Stimulated activated CD4-positive, alpha-beta T cell treated with anti-CD3 and anti-CD28 coated beads, Interleukin-4, amount 100 ng/mL, for 48 hours (primary cell): Measurements from ENCODE around the gene USF2.

ENCODE experiments used
- DNase-seq, 2 donors: peaks; one replicate each; pipeline ENCODE4 v3.0.0-alpha.2; 2020; ENCODE audit warnings: low read depth in 2 of 2

USF2 gene

DNA sequence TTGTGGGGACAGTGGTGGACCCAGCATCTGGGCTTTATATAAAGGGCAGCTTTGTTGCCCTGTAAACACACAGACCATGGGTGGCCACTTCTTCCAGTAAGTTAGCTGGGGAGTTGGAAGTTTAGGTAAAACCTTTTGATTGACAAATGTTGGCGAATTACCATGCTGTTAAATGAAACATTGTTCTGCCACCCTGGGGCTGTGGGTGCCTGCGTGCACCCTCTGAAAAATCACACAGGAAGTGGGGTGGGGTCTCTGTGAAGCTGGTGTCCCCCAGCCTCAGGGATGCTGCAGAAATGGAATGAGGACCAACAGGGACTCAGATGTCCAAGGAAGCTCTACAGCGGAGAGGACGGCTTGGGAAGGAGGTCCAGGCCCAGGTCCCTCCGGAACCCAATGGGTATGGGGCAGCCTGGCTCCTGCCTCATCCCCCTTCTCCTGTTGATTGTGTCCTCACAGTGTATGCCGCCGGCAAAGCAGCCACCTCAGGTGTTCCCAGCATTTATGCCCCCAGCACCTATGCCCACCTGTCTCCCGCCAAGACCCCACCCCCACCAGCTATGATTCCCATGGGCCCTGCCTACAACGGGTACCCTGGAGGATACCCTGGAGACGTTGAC, 2.8 kb upstream of the USF2 start:
- no peak for DNase-seq

DNA sequence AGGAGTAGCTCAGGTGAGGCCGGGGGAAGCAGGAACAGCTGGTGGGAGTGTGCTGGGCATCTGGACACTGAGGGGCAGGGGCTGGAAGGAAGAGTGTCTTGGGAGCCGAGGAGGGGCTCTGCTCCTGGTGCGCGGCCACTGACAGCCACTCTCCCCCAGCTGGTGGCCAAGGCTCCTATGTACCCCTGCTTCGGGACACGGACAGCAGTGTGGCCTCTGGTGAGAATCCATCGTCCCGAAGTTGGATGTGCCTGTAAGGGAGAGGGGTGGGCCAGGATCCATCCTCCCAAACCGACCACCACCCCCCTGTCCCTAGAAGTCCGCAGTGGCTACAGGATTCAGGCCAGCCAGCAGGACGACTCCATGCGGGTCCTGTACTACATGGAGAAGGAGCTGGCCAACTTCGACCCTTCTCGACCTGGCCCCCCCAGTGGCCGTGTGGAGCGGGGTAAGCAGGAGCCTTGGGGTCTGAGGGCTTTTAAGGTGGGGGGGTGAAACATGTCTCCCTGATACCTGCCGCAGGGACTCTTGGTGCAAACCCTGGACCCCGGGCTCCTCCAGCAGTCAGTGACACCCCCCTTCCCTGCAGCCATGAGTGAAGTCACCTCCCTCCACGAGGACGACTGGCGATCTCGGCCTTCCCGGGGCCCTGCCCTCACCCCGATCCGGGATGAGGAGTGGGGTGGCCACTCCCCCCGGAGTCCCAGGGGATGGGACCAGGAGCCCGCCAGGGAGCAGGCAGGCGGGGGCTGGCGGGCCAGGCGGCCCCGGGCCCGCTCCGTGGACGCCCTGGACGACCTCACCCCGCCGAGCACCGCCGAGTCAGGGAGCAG, 2.0 kb upstream of the USF2 start:
- DNase-seq, result no peak

DNA sequence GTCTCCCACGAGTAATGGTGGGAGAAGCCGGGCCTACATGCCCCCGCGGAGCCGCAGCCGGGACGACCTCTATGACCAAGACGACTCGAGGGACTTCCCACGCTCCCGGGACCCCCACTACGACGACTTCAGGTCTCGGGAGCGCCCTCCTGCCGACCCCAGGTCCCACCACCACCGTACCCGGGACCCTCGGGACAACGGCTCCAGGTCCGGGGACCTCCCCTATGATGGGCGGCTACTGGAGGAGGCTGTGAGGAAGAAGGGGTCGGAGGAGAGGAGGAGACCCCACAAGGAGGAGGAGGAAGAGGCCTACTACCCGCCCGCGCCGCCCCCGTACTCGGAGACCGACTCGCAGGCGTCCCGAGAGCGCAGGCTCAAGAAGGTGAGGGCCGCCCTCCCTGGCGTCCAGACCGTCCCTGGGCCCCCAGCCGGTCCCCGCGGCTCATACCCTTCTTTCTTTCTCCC, 1.4 kb upstream of the USF2 start:
- peak in 1 of 2 donors; percentile 21 for DNase-seq

DNA sequence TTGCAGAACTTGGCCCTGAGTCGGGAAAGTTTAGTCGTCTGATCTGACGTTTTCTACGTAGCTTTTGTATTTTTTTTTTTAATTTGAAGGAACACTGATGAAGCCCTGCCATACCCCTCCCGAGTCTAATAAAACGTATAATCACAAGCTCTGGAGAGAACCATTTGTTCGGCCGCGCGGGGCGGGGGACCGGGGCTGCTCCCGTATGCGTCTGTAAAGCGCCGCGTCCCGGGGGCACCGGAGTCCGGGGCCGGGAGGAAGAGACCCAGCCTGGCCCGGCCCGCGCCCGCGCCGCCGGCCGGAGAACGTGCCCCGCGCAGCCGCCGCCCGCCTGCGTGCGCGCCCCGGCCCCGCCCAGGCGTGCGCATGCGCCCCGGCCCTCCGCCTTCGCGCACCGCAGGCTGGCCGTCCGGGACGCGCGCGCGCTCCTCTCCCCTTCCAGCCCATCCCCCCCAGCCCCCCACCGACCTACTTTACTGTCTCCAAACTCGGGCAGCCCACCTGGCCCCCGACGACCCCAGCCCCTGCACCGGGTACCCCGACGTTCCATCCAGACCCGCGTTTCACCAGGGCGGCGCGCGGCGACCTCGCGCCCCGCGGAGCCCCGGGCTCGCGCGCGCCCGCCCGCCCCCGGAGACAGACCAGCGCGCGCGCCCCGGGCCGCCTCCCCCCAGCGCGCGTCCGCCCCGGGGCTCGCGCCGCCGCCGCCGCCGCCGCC, 785 bp upstream of the USF2 start:
- DNase-seq, result peak; percentile 62 to 69

DNA sequence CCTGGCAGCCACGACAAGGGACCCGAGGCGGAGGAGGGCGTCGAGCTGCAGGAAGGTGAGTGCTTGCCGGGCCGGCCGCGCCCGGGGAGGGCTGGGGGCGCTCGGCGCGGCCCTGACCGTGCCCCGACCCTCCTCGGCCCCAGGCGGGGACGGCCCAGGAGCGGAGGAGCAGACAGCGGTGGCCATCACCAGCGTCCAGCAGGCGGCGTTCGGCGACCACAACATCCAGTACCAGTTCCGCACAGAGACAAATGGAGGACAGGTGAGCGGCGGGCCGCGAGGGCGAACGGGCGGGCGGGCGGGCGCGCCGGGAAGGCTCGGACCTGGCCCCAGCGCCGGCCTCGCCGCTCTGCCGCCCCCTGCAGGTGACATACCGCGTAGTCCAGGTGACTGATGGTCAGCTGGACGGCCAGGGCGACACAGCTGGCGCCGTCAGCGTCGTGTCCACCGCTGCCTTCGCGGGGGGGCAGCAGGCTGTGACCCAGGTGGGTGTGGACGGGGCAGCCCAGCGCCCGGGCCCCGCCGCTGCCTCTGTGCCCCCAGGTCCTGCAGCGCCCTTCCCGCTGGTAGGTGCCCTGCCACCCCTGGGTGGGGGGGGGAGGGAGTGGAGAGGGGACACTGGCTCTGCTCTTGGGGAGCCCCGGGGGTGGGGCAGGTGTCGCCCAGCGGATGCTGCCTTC, 816 bp downstream of the USF2 start:
- peak; percentile 61 to 76 for DNase-seq

DNA sequence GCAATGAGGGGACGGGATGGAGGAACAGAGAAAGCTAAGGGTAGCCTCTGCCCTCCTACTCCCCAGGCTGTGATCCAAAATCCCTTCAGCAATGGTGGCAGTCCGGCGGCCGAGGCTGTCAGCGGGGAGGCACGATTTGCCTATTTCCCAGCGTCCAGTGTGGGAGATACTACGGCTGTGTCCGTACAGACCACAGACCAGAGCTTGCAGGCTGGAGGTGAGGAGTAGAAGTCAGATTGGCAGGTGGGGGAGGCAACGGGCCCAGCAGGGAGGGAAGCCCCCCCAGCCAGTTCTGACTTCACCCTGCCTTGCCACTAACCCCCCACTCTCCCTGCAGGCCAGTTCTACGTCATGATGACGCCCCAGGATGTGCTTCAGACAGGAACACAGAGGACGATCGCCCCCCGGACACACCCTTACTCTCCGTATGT, 1.6 kb downstream of the USF2 start:
- DNase-seq, result no peak

DNA sequence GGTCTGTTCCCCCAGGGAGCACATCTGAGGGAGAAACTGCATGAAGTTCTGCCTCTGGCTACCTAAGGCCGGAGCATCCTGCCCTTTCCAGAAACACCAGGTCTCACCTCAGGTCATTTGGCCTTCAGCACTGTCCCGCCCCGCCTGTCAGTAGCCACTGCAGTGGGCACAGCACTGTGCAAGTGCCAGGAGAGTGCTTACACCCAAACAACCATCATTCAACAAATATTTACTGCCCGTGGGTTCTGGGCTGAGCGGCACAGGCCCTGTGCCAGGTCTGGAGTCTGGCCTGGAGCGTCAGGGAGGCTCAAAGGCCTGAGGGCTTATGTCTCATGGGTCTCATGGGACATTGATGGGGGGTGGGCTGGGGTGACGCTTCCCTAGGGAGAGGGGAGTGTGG, 2.8 kb downstream of the USF2 start:
- DNase-seq, result no peak

DNA sequence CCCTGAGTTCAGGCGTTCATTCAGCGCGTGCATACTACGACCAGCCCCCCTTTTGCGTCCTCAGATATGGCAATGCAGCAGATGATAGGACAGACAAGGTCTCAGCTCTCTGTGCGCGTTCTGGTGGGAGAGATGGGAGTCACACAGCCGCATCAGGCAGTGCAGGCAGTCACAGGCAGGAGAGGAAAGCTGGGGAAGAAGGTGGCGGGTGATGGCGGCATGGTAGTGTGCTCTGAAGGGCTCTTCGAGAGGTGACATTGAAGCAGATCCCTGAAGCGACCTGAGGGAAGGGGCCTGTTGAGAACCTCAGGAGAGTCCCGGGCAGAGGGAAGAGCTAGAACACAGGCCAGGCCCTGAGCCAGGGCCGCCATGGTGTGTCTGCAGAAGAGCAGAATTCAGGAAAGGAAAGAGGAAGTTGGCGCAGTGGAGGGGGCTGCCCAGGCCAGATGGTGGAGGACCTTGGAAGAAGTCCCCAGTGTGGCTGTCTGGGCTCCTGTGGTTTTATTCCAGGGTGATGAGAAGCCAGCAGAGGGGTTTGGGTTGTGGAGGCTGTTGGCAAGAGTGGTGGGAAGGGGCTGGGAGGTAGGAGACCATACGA, 3.5 kb downstream of the USF2 start:
- no peak for DNase-seq

DNA sequence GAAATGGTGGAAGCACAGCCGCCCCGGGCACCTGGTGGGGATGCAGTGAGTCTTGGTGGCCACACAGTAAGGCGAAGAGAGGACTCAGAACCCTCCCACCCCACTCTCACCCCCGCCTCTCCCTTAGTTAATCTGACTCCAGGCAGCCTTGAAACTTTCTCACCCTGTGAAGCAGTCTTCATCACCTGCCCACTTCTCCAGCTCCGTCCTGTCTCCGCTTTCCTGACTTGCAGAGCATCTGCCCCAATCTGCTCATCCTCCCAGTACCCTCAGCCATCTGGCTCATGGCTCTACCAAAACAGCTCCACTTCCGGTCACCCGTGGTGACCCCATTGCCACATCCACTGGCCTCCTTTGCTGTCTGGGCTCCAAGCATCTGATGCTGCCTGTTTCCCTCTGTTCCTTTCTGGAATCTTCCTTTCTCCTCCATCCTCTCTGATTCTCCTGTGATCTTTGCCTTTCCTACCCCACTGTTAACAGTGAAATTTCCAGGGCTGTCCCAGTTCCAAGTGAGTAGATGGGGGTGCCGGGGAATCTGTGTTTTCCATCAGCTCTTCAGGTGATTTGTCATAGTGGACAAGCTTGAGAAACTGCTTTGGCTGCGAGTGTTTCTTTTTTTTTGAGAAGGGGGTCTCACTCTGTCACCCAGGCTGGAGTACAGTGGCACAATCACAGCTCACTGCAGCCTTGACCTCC, 4.3 kb downstream of the USF2 start:
- no peak for DNase-seq

DNA sequence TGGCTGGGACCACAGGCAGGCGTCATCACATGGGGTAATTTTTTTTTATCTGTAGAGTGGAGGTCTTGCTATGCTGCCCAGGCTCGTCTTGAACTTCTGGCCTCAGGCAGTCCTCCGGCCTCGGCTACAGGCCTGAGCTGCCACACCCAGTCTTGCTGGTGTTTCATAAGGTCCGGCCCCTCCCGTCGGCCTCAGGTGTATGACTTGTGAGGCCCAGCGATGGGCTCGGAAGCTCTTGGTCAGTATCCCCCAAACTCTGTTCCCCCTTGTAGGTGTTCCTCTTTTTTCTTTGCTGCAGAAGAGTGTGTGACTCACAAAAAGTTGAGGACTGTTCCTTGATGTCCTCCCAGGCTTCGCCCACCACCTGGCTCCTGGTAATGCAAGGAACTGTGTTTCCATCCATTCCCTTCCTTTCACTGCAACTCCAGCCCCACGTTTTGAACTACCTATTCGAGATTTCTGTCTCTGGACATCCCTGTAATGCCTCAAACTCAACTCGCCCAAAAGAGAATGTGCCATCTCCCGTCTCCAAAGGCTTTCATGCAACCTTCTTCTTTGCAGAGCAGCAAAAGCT, 5.0 kb downstream of the USF2 start:
- no peak for DNase-seq

DNA sequence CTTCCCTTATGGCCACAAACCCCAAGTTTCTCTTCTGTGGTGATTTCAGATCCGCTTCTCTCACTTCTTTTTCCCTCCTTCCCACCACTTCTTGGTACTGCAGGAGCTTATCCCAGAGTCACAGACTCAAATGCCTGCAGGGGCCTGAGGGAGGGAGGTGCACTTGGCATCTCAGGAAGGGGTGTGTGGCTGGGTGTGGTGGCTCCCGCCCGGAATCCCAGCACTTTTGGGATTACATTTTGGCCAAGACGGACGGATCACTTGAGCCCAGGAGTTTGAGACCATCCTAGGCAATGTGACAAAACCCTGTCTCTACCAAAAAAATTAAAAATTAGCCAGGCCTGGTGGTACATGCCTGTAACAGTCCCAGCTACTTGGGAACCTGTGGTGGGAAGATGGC, 5.6 kb downstream of the USF2 start:
- DNase-seq, result no peak

DNA sequence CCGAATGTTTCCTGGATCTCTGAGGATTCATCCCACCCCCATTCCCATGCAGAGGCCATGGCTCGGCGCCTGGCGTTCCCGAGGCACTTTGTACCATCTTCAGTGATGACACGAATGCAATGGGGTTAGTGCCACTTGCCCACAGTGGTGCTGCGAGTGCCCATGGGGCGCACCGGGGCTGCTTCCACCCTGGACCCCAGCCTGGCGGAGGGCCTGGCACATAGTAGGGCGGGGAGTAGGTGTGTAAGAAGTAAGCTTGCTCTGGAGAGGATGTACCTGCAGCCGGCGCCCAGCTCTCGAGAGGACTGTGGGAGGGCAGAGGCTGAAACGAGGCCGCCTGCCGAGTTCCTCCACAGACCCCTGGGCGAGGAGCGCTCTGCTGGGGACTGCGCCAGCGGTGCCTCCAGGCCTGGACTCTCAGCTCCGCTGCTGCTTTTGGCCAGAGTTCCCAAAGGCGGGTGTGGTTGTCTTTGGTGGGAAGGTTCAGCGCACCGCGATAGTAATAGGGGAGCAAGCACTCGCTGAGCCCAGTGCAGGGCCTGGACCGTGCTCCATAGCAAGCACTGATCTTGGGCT, 8.0 kb downstream of the USF2 start:
- DNase-seq, result no peak

DNA sequence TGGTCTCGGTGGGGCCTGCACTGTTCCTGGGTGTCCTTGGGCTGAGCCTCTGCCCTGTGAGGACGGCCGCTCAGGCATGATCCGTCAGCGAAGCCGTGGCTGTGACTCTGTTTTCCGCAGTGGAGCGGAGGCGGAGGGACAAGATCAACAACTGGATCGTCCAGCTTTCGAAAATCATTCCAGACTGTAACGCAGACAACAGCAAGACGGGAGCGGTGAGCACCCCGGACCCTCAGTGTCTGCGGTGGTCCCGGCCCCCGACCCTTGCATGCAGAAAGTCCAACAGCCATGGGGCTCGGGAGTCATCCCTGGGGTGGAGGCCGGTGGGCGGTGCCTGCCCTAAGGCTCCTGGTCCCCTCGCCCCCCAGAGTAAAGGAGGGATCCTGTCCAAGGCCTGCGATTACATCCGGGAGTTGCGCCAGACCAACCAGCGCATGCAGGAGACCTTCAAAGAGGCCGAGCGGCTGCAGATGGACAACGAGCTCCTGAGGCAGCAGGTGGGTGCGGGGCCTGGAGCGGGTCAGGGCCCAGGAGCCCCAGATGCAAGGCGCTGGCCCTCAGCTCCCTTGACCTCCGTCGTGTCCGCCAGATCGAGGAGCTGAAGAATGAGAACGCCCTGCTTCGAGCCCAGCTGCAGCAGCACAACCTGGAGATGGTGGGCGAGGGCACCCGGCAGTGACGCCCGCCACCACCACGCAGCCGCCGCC, 10.0 kb downstream of the USF2 start:
- DNase-seq, result no peak

DNA sequence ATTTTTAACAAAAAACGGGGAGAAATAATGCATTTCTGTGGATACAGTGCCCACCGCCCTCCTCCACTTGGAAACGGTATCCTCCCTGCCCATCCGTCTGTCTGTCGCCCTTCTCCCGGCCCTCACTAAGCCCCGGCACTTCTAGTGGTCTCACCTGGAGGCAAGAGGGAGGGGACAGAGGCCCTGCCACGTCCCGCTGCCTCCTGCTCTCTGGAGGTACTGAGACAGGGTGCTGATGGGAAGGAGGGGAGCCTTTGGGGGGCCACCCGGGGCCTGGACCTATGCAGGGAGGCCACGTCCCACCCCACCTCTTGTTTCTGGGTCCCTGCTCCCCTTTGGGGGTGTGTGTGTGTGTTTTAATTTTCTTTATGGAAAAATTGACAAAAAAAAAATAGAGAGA, 10.6 kb downstream of the USF2 start:
- DNase-seq, result no peak

DNA sequence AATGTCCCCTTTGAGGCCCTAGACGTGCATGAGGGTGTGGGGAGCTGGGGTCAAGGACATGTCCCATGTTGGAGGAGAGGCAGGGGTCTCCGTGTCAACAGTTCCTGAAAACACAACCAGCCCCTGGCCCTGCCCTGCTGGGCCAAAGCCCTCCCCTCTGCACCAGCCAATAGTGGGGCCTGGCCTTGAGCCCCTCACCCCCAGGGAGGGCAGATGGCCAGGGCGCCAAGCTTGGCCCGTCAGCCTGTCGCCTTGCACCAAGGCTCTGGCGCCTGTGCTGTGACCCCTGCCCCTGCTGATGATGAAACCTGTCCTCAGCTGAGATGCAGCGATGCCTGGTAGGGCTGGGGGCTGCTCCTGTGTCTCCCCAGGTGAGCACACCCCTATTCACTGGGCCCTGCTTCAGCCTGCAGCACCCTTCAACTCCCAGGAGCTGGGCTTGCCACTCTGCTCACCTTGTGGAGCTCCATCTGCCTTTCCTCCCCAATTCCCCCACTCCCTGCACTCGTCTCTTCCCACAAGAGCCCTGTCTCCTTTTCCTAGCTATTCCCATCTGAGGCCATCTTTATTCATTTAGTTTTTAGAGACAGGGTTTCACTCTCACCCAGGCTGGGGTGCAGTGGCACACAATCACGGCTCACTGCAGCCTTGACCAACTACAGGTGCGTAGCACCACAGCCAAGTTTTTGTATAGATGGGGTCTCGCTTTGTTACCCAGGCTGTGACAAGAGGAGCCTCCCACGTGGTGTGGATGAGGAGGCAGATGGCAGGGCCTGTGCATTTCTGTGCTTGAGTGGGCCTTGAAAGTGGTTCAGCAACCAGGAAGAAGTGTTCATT, 11.4 kb downstream of the USF2 start:
- no peak for DNase-seq

DNA sequence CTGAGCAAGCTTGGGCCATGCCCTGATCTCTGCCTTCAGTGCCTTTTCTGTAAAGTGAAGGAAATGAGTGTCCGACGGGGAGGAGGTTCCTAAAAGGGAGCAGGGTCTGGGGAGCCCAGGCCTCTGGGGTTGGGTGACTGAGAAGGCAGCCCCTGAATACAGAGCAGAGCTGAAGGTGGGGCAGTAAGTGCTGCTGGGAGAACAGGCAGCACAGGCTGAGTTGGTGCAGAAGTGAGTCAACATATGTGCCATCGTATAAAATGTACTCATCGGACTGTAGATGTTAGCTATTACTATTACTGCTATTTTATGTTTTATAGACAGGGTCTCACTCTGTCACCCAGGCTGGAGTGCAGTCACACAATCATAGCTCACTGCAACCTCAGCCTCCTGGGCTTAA, 12.5 kb downstream of the USF2 start:
- no peak for DNase-seq

DNA sequence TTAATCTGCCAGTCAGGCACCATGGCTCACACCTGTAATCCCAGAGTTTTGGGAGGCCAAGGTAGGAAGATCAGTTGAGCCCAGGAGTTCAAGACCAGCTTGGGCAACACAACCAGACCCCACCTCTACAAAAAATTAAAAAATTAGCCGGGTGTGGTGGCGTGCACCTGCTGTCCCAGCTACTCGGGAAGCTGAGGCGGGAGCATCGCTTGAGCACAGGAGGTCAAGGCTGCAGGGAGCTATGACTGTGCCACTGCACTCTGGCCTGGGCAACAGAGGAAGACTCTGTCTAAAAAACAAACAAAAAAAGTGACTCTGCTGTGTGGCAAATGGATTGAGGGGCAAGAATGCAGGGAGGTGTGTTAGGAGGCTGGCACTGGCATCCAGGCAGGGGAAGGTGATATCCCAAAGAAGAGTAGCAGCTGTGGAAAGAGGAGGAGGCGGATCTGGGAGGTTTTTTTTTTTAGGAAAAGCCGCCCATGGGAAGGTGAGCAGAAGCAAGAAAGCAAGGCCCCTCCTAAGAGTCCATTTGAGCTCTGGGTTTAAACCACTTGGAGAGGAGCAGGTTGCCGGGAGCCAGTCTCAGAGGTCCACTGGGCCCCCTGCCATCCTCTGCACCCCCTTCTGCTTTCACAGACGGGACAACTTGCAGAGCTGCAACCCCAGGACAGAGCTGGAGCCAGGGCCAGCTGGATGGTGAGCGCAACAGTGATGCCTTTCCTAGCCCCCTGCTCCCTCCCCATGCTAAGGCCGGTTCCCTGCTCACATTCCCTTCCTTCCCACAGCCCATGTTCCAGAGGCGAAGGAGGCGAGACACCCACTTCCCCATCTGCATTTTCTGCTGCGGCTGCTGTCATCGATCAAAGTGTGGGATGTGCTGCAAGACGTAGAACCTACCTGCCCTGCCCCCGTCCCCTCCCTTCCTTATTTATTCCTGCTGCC, 15.7 kb downstream of the USF2 start:
- no peak for DNase-seq

DNA sequence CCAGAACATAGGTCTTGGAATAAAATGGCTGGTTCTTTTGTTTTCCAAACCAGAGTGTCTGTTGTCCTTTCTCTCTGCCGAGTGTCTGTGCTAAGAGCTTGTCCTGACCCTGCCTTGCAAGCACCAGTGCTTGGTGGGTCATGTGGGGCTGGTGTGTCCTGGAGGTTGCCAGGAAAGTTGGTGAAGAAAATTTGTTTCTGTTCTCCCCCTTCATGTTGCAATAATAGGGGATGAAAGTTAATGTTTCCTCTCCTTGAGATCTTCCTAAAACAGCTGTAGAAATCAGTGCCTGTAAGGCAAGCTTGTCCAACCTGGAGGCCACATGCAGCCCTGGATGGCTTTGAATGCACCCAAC, 16.3 kb downstream of the USF2 start:
- no peak for DNase-seq
